PC-3 (cell line): ENCODE measurements around the gene ASB16. TPM values are rescaled to one million over a fixed set of nuclear protein-coding genes. Genes with fewer than 3 reads are reported as not detected.
A peak's percentile ranks its signal among the peaks of the same experiment; 100 is the strongest.

Experiments used
- ATAC-seq: fragments of 200-7000 bp; cut with Tn5 transposase; 2 replicates; pipeline ENCODE4 v1.9.1; 2020; ENCODE audit warnings: mild to moderate bottlenecking, moderate library complexity
- BruUV-seq: library from RNA; stranded (reverse); fragments of 400-500 nt; replicated peaks from 2 replicates; lab custom pipeline; 2021; lab: Mats Ljungman, UMichigan
- CTCF ChIA-PET: fragments of 300-600 bp; sonication (Branson Sonifier 250); formaldehyde crosslinking; loops from one replicate; lab custom pipeline; 2022; ENCODE audit warnings: antibody characterized with exemption; lab: Charles Lee
- POLR2A ChIA-PET: fragments of 300-600 bp; sonication (Branson Sonifier 250); formaldehyde crosslinking; loops from one replicate; lab custom pipeline; 2022; ENCODE audit warnings: antibody characterized with exemption; ENCODE audit not compliant: unreplicated experiment; lab: Charles Lee
- DNase-seq: peaks from one replicate; pipeline ENCODE4 v3.0.0-alpha.2; 2015
- H2AFZ ChIP-seq: fragments of 300-600 bp; sonication (generic); 2 replicates; pipeline ENCODE4 v1.6.0; 2016; ENCODE audit warnings: antibody characterized with exemption, low read length
- H3F3A ChIP-seq: fragments of 300-600 bp; sonication (generic); one replicate; pipeline ENCODE4 v1.6.0; 2017; ENCODE audit warnings: antibody characterized with exemption, low read length, control low read depth, mild to moderate bottlenecking; ENCODE audit not compliant: unreplicated experiment
- H3K27ac ChIP-seq: fragments of 300-600 bp; sonication (generic); 2 replicates; pipeline ENCODE4 v1.5.1; 2016; ENCODE audit warnings: mild to moderate bottlenecking, low read length
- H3K27me3 ChIP-seq: fragments of 300-600 bp; sonication (generic); 2 replicates; pipeline ENCODE4 v1.6.1; 2016; ENCODE audit warnings: low read length, mixed read lengths
- H3K36me3 ChIP-seq: fragments of 300-600 bp; sonication (generic); 2 replicates; pipeline ENCODE4 v1.6.1; 2016; ENCODE audit warnings: low read depth, mixed run types, low read length, mixed read lengths
- H3K4me1 ChIP-seq: fragments of 300-600 bp; sonication (generic); 2 replicates; pipeline ENCODE4 v1.5.1; 2016; ENCODE audit warnings: low read length; ENCODE audit not compliant: insufficient read depth
- H3K4me2 ChIP-seq: fragments of 300-600 bp; sonication (generic); 2 replicates; pipeline ENCODE4 v1.6.0; 2016; ENCODE audit warnings: low read length
- H3K4me3 ChIP-seq: fragments of 300-600 bp; sonication (generic); 2 replicates; pipeline ENCODE4 v1.5.1; 2016; ENCODE audit warnings: mild to moderate bottlenecking, low read length, mixed read lengths
- H3K79me2 ChIP-seq: fragments of 300-600 bp; sonication (generic); 2 replicates; pipeline ENCODE4 v1.6.1; 2017; ENCODE audit warnings: low read length, mixed read lengths
- H3K9ac ChIP-seq: fragments of 300-600 bp; sonication (generic); 2 replicates; pipeline ENCODE4 v1.6.0; 2016; ENCODE audit warnings: mild to moderate bottlenecking, low read length
- H3K9me2 ChIP-seq: fragments of 300-600 bp; sonication (generic); replicated peaks from 2 replicates; pipeline ENCODE4 v1.6.1; 2016; ENCODE audit warnings: mixed run types, low read length, mixed read lengths
- H3K9me3 ChIP-seq: fragments of 300-600 bp; sonication (generic); 2 replicates; pipeline ENCODE4 v1.6.1; 2016; ENCODE audit warnings: low read length, mixed read lengths
- H4K20me1 ChIP-seq: fragments of 300-600 bp; sonication (generic); 2 replicates; pipeline ENCODE4 v1.6.1; 2016; ENCODE audit warnings: low read length, mixed read lengths
- EZH2 ChIP-seq: fragments of 300-600 bp; sonication (generic); IDR thresholded peaks from one replicate; pipeline ENCODE4 v1.6.1; 2017; ENCODE audit warnings: antibody characterized with exemption, mild to moderate bottlenecking, low read length; ENCODE audit not compliant: unreplicated experiment
- EZH2phosphoT487 ChIP-seq: fragments of 300-600 bp; sonication (generic); IDR thresholded peaks from 2 replicates; pipeline ENCODE4 v1.6.1; 2018; ENCODE audit warnings: mild to moderate bottlenecking, antibody characterized with exemption, low read length, borderline replicate concordance
- intact Hi-C: fragments of 100-400 bp; cut with micrococcal nuclease; formaldehyde crosslinking; loops from 2 replicates; pipeline ENCODE4 v1.9.0; 2023
- total RNA-seq: library from RNA; depleted of rRNA; stranded (reverse); fragments of >200 nt; gene quantifications from 2 replicates; pipeline ENCODE4 v1.2.3, GENCODE V29; 2014
- TF ChIP-seq, protein P1 (sequence below): fragments of 300-600 bp; sonication (generic); conservative IDR thresholded peaks from 2 replicates; pipeline ENCODE4 v1.5.1; 2017; ENCODE audit warnings: antibody characterized with exemption, low read depth, mild to moderate bottlenecking, low read length

ASB16 gene
- total RNA-seq, 1 experiment from 2014 or later: 0.51 TPM

DNA sequence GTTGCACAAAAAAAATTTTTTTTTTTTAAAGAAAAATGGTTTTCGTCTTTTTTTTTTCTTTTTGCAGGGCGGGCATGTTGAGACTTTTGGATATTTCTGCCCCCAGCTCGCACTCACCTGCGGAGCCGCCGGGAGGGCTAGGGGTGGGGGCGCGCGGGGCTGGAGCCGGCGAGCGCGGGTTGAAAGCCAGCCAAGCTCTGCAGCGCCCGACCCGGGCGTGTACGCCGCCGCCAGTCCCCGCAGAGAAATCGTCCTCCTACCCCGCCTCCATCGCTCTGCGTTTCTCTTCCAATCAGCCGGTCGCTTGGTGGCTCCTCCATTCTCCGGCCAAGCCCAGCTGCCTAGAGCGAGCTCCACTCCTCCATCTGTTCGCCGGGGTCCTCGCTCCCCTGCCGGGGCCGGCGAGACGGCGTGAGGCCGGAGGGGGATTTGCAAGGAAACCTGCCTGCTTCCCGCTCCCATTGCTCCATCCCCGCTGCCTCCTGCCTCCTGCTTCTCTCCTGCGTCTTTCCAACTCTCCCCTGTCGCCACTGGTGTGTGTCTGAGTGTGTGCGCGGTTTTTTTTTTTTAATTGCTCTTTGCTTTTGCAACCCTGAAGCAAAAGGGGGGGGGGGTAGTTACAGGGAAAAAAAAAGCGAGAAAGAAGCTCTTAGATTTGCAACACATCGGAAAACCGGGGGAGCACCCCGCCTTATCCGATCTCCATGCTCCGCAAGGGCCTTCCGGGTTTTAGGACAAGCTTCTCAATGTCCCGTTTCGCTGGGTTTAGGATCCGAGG, 50.8 kb downstream of the ASB16 start:
- CTCF ChIA-PET: interaction anchor here (0.6 to 1.8 kb wide), 8 partner anchors 13 to 399 kb away, joined by 3 to 8 read pairs (median 5); no protein-coding TSS in a partner anchor
- H3K27ac ChIP-seq: peak overlapping the region; percentile 87
- intact Hi-C loops: loop anchor here (1.0 kb wide), 1 partner anchor 83 kb away; no protein-coding TSS in a partner anchor
- H3K79me2 ChIP-seq: peaks cover 52% of the 10 kb centered on the region
- peaks cover 10% of the 10 kb centered on the region for H3K36me3 ChIP-seq
- peak overlapping the region; percentile 97 for H3K9ac ChIP-seq
- TSS peak; percentile 52 for BruUV-seq
- DNase-seq: peak; percentile 77
- peak overlapping the region; percentile 95 for H3K4me3 ChIP-seq
- ATAC-seq: peak; percentile 7
- H3K9me3 ChIP-seq: no peaks in the 10 kb centered on the region
- POLR2A ChIA-PET: interaction anchor here (0.5 to 1.0 kb wide), 7 partner anchors 59 to 1223 kb away, joined by 3 to 20 read pairs (median 5); partner anchors contain the start of genes GRN and RPL27
- H2AFZ ChIP-seq: peak overlapping the region; percentile 58
- peaks cover 10% of the 10 kb centered on the region for H3F3A ChIP-seq
- peak overlapping the region; percentile 94 for H3K4me2 ChIP-seq
- peaks cover 45% of the 10 kb centered on the region for H3K4me1 ChIP-seq
- no peaks in the 10 kb centered on the region for H3K27me3 ChIP-seq
- no peaks in the 10 kb centered on the region for H3K9me2 ChIP-seq
- no peaks in the 10 kb centered on the region for H4K20me1 ChIP-seq
- TF ChIP-seq EZH2phosphoT487 (no peak), EZH2 (no peak)
- TF ChIP-seq, protein P1, sequence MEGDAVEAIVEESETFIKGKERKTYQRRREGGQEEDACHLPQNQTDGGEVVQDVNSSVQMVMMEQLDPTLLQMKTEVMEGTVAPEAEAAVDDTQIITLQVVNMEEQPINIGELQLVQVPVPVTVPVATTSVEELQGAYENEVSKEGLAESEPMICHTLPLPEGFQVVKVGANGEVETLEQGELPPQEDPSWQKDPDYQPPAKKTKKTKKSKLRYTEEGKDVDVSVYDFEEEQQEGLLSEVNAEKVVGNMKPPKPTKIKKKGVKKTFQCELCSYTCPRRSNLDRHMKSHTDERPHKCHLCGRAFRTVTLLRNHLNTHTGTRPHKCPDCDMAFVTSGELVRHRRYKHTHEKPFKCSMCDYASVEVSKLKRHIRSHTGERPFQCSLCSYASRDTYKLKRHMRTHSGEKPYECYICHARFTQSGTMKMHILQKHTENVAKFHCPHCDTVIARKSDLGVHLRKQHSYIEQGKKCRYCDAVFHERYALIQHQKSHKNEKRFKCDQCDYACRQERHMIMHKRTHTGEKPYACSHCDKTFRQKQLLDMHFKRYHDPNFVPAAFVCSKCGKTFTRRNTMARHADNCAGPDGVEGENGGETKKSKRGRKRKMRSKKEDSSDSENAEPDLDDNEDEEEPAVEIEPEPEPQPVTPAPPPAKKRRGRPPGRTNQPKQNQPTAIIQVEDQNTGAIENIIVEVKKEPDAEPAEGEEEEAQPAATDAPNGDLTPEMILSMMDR: no peak

DNA sequence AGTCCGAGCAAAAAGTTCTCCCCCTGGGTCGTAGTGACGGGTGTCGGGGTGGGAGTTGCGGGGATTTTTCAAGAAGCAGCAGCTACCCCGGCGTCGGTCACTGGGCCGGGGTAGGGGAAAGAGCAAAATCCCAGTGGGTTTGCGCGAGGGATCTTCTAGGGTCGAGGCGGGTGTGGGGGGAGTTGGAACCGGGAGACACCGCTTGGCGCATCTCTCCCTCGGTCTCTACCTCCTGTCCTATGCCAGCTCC, 51.3 kb downstream of the ASB16 start:
- Histone ChIP-seq H4K20me1 (no peaks in the 10 kb centered on the region), H3K9me2 (no peaks in the 10 kb centered on the region), H3K4me3 (peak overlapping the region; percentile 95), H3K27me3 (no peaks in the 10 kb centered on the region), H3K9me3 (no peaks in the 10 kb centered on the region), H3K9ac (peak overlapping the region; percentile 97), H3K4me1 (peaks cover 43% of the 10 kb centered on the region), H3K79me2 (peaks cover 47% of the 10 kb centered on the region), H3K27ac (peak overlapping the region; percentile 87), H3K36me3 (peaks cover 5% of the 10 kb centered on the region; the same call in 1 of the 2 replicates), H2AFZ (peak overlapping the region; percentile 58), H3K4me2 (peak overlapping the region; percentile 94), H3F3A (peaks cover 10% of the 10 kb centered on the region)
- CTCF ChIA-PET: interaction anchor here (0.6 to 1.8 kb wide), 8 partner anchors 13 to 398 kb away, joined by 3 to 8 read pairs (median 5); no protein-coding TSS in a partner anchor
- BruUV-seq: no TSS peak
- POLR2A ChIA-PET: interaction anchor here (0.6 to 1.0 kb wide), 5 partner anchors 58 to 1223 kb away, joined by 3 to 20 read pairs (median 5); partner anchors contain the start of gene RPL27
- intact Hi-C loops: loop anchor here (1.0 kb wide), 2 partner anchors 83 to 103 kb away; partner anchors contain the start of gene SLC25A39
- TF ChIP-seq, protein P1: no peak
- TF ChIP-seq EZH2phosphoT487: no peak
- TF ChIP-seq EZH2: no peak
- no peak for DNase-seq
- ATAC-seq: no peak
